IMR-90 (cell line): ENCODE data around the gene CYFIP2. TPM values are rescaled to one million over a fixed set of nuclear protein-coding genes. Genes with fewer than 3 reads are reported as not detected.

Experiments used
- ATAC-seq: fragments of 200-7000 bp; cut with Tn5 transposase; 2 replicates; pipeline ENCODE4 v1.9.1; 2020; ENCODE audit warnings: low read depth, mild to moderate bottlenecking, moderate library complexity
- BruUV-seq: library from RNA; stranded (reverse); fragments of 400-500 nt; replicated peaks from 2 replicates; lab custom pipeline; 2021; lab: Mats Ljungman, UMichigan
- CTCF ChIA-PET: fragments of 300-600 bp; formaldehyde crosslinking; extraction: SDS; loops from one replicate; lab custom pipeline; 2021; ENCODE audit warnings: antibody characterized with exemption; lab: Yijun Ruan, JAX
- POLR2A ChIA-PET: fragments of 300-600 bp; sonication (Branson Sonifier 250); formaldehyde crosslinking; loops from one replicate; lab custom pipeline; 2022; ENCODE audit warnings: antibody characterized with exemption; ENCODE audit not compliant: unreplicated experiment; lab: Charles Lee
- DNase-seq: peaks from one replicate; pipeline ENCODE4 v3.0.0; 2013
- H2AFZ ChIP-seq: replicated peaks from 2 replicates; pipeline ENCODE3; 2013; ENCODE audit warnings: low read length, mild to moderate bottlenecking; ENCODE audit not compliant: poor library complexity
- H2AK5ac ChIP-seq: 2 replicates; pipeline ENCODE4 v1.6.1; 2013; ENCODE audit warnings: low read depth, low read length, inconsistent platforms
- H2AK9ac ChIP-seq: replicated peaks from 2 replicates; pipeline ENCODE3; 2013; ENCODE audit warnings: mild to moderate bottlenecking, low read depth, low read length, moderate library complexity; ENCODE audit not compliant: poor library complexity
- H2BK120ac ChIP-seq: 2 replicates; pipeline ENCODE4 v1.6.1; 2013; ENCODE audit warnings: low read depth, low read length, inconsistent platforms
- H2BK15ac ChIP-seq: 3 replicates; pipeline ENCODE4 v1.6.1; 2013; ENCODE audit warnings: low read depth, low read length, inconsistent platforms
- H2BK20ac ChIP-seq: 2 replicates; pipeline ENCODE4 v1.6.1; 2013; ENCODE audit warnings: low read depth, mild to moderate bottlenecking, inconsistent platforms, low read length, moderate library complexity
- H2BK5ac ChIP-seq: 2 replicates; pipeline ENCODE4 v1.6.1; 2013; ENCODE audit warnings: mild to moderate bottlenecking, low read depth, low read length, inconsistent platforms; ENCODE audit not compliant: poor library complexity, severe bottlenecking
- H3K14ac ChIP-seq: replicated peaks from 2 replicates; pipeline ENCODE4 v1.6.1; 2013; ENCODE audit warnings: low read depth, low read length, inconsistent platforms
- H3K18ac ChIP-seq: 2 replicates; pipeline ENCODE4 v1.6.1; 2013; ENCODE audit warnings: low read depth, low read length, control low read depth
- H3K23ac ChIP-seq: 2 replicates; pipeline ENCODE4 v1.6.1; 2013; ENCODE audit warnings: low read depth, low read length, inconsistent platforms
- H3K27ac ChIP-seq: 2 replicates; pipeline ENCODE4 v1.5.1; 2013; ENCODE audit warnings: mild to moderate bottlenecking, control low read depth, low read length; ENCODE audit not compliant: insufficient read depth
- H3K27me3 ChIP-seq: 2 replicates; pipeline ENCODE4 v1.6.1; 2013; ENCODE audit warnings: low read length; ENCODE audit not compliant: control insufficient read depth, insufficient read depth
- H3K36me3 ChIP-seq: 2 replicates; pipeline ENCODE4 v1.6.1; 2013; ENCODE audit warnings: low read length, mixed read lengths; ENCODE audit not compliant: control insufficient read depth, insufficient read depth
- H3K4ac ChIP-seq: 2 replicates; pipeline ENCODE4 v1.6.1; 2013; ENCODE audit warnings: low read depth, low read length, inconsistent platforms
- H3K4me1 ChIP-seq: 2 replicates; pipeline ENCODE4 v1.6.1; 2013; ENCODE audit warnings: low read length, mixed read lengths; ENCODE audit not compliant: control insufficient read depth, insufficient read depth
- H3K4me2 ChIP-seq: 2 replicates; pipeline ENCODE4 v1.6.1; 2013; ENCODE audit warnings: low read depth, mild to moderate bottlenecking, control low read depth, low read length, moderate library complexity
- H3K4me3 ChIP-seq: 2 replicates; pipeline ENCODE4 v1.5.1; 2013; ENCODE audit warnings: low read depth, mild to moderate bottlenecking, control low read depth, low read length, moderate library complexity; ENCODE audit not compliant: insufficient read depth
- H3K56ac ChIP-seq: 2 replicates; pipeline ENCODE4 v1.6.1; 2013; ENCODE audit warnings: low read length, inconsistent platforms; ENCODE audit not compliant: insufficient read depth; ENCODE audit errors: extremely low read depth
- H3K79me1 ChIP-seq, 2 experiments: 2 replicates each; pipeline ENCODE4 v1.6.1; 2013; ENCODE audit warnings: low read length in 2 of 2, inconsistent platforms in 1 of 2, low read depth in 1 of 2
- H3K9ac ChIP-seq: 2 replicates; pipeline ENCODE4 v1.6.1; 2013; ENCODE audit warnings: low read depth, low read length, control low read depth
- H3K9me1 ChIP-seq: 2 replicates; pipeline ENCODE4 v1.6.1; 2013; ENCODE audit warnings: low read length, inconsistent platforms; ENCODE audit not compliant: insufficient read depth
- H3K9me3 ChIP-seq: 2 replicates; pipeline ENCODE4 v1.6.1; 2013; ENCODE audit warnings: low read length; ENCODE audit not compliant: control insufficient read depth, insufficient read depth
- H4K20me1 ChIP-seq: 2 replicates; pipeline ENCODE4 v1.6.1; 2013; ENCODE audit warnings: low read length, inconsistent platforms; ENCODE audit not compliant: insufficient read depth
- H4K5ac ChIP-seq: 2 replicates; pipeline ENCODE4 v1.6.1; 2013; ENCODE audit warnings: mild to moderate bottlenecking, low read depth, low read length, control low read depth
- H4K8ac ChIP-seq, 2 experiments: 2 replicates each; pipeline ENCODE4 v1.6.1; 2013; ENCODE audit warnings: low read depth in 2 of 2, low read length in 2 of 2, control low read depth in 1 of 2, inconsistent platforms in 1 of 2
- H4K91ac ChIP-seq: 2 replicates; pipeline ENCODE4 v1.6.1; 2013; ENCODE audit warnings: low read depth, low read length, inconsistent platforms; ENCODE audit not compliant: insufficient read depth
- RAD21 ChIP-seq: IDR thresholded peaks from 2 replicates; pipeline ENCODE4 v1.6.1; 2012; ENCODE audit warnings: low read length, improper control_type of control experiment
- RFX5 ChIP-seq: IDR thresholded peaks from 2 replicates; pipeline ENCODE4 v1.8.0; 2012; ENCODE audit warnings: low read depth, mild to moderate bottlenecking, low read length, moderate library complexity
- WGBS, 2 experiments: methylation state at CpG; one replicate each; pipeline versions ENCODE4 v1.1.5 to v1.1.7; 2013; ENCODE audit warnings: missing lambda C conversion rate in 2 of 2; ENCODE audit not compliant: insufficient read length in 1 of 2; ENCODE audit errors: extremely low coverage in 2 of 2; 5-methylcytosine and 5-hydroxymethylcytosine counted together
- dilution Hi-C: fragments of 300-500 bp; cut with HindIII; formaldehyde crosslinking; loops from one replicate; pipeline ENCODE4 v1.14.3; 2018; ENCODE audit warnings: low sequenced_read_pairs; ENCODE audit not compliant: unreplicated experiment
- in situ Hi-C: fragments of 300-500 bp; cut with MboI; formaldehyde crosslinking; loops from 3 replicates; pipeline ENCODE4 v1.14.3; 2019; ENCODE audit warnings: low sequenced_read_pairs, inconsistent platforms, mixed read lengths
- intact Hi-C: fragments of 100-400 bp; cut with micrococcal nuclease; formaldehyde crosslinking; loops from 2 replicates; pipeline ENCODE4 v1.10.0; 2022
- polyA plus RNA-seq, 3 experiments: library from polyadenylated mRNA; depleted of rRNA; stranded (reverse); fragments of >200 nt; gene quantifications; 2 replicates each; pipeline ENCODE4 v1.2.3, GENCODE V29; 2012; ENCODE audit warnings: low replicate concordance in 1 of 3
- total RNA-seq: library from RNA; depleted of rRNA; stranded (reverse); fragments of >200 nt; gene quantifications from 2 replicates; pipeline ENCODE4 v1.2.3, GENCODE V29; 2012
- TF ChIP-seq, protein P1 (sequence below): fragments of 150-350 bp; IDR thresholded peaks from 2 replicates; pipeline ENCODE4 v1.6.1; 2016; ENCODE audit warnings: low read depth, mild to moderate bottlenecking, low read length, moderate library complexity, borderline replicate concordance

CYFIP2 gene
- total and polyA plus RNA-seq, 2 of the 4 experiments (the other 2 are of a cell fraction), result 6.8 to 13.4 TPM

DNA sequence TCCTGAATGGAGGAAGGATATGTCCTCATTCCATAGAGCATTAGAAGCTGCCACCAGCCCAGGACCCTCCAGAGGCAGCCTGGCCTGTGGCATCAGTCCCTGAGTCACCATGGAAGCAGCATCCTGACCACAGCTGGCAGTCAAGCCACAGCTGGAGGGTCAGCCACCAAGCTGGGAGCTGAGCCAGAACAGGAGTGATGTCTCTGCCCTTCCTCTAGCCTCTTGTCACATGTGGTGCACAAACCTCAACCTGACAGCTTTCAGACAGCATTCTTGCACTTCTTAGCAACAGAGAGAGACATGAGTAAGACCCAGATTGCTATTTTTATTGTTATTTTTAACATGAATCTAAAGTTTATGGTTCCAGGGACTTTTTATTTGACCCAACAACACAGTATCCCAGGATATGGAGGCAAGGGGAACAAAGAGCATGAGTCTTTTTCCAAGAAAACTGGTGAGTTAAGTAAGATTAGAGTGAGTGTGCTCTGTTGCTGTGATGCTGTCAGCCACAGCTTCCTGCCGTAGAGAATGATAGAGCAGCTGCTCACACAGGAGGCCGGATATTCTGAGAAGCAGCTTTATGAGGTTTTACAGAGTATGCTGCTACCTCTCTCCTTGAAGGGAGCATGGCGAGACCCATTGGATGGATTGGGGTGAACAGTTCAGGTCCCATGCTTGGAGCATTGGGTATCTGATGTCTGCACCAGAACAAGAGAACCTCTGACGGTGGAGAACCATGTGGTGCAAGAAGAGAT is 13.0 kb upstream of the CYFIP2 start:
- H3K4me2 ChIP-seq, result no peak overlapping the region
- ATAC-seq, result peak; percentile 63
- intact Hi-C loops, result loop anchor here (1.0 to 5.0 kb wide), 3 partner anchors 59 to 224 kb away; no protein-coding TSS in a partner anchor

More for the DNA sequence above, 13.0 kb upstream of the CYFIP2 start:
- no peak overlapping the region for H2AFZ ChIP-seq
- no TSS peak for BruUV-seq
- no peaks in the 10 kb centered on the region for H3K9me1 ChIP-seq
- H2BK120ac ChIP-seq, result no peak overlapping the region
- no peaks in the 10 kb centered on the region for H3K79me1 ChIP-seq
- no peaks in the 10 kb centered on the region for H3K36me3 ChIP-seq
- no peak overlapping the region for H2AK5ac ChIP-seq
- POLR2A ChIA-PET, result no interaction called here
- no peaks in the 10 kb centered on the region; the same call in 1 of the 2 replicates for H3K4me1 ChIP-seq
- TF ChIP-seq RAD21, result no peak
- TF ChIP-seq RFX5, result no peak
- TF ChIP-seq, protein P1, sequence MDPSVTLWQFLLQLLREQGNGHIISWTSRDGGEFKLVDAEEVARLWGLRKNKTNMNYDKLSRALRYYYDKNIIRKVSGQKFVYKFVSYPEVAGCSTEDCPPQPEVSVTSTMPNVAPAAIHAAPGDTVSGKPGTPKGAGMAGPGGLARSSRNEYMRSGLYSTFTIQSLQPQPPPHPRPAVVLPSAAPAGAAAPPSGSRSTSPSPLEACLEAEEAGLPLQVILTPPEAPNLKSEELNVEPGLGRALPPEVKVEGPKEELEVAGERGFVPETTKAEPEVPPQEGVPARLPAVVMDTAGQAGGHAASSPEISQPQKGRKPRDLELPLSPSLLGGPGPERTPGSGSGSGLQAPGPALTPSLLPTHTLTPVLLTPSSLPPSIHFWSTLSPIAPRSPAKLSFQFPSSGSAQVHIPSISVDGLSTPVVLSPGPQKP, result no peak
- CTCF ChIA-PET, result interaction anchor here (0.8 to 3.5 kb wide), 7 partner anchors 11 to 92 kb away, joined by 3 to 18 read pairs (median 4); no protein-coding TSS in a partner anchor
- H4K20me1 ChIP-seq, result no peaks in the 10 kb centered on the region
- no peaks in the 10 kb centered on the region for H3K9me3 ChIP-seq
- in situ Hi-C loops, result no loop called here
- WGBS, 2 experiments, result no CpG with 5 or more reads among the region's 4 CpGs
- no peak overlapping the region for H3K27ac ChIP-seq
- H2AK9ac ChIP-seq, result no peak overlapping the region
- H3K23ac ChIP-seq, result no peak overlapping the region
- peak; percentile 23 for DNase-seq
- no peak overlapping the region for H3K4ac ChIP-seq
- H2BK15ac ChIP-seq, result no peak overlapping the region
- peaks cover 11% of the 10 kb centered on the region for H3K27me3 ChIP-seq
- H4K5ac ChIP-seq, result no peak overlapping the region
- H3K56ac ChIP-seq, result no peak overlapping the region
- H4K8ac ChIP-seq, result no peak overlapping the region
- no peak overlapping the region for H3K9ac ChIP-seq
- no peak overlapping the region for H3K4me3 ChIP-seq
- no peak overlapping the region for H3K14ac ChIP-seq
- no peak overlapping the region for H4K91ac ChIP-seq
- no peak overlapping the region for H2BK5ac ChIP-seq
- no peak overlapping the region for H2BK20ac ChIP-seq
- dilution Hi-C loops, result no loop called here
- H3K18ac ChIP-seq, result no peak overlapping the region
